Stimulated activated CD8-positive, alpha-beta memory T cell treated with anti-CD3 and anti-CD28 coated beads, Interleukin-4, amount 100 ng/mL, for 1 hour (primary cell): ENCODE results near the gene NLN.
"Not testable (repeated sequence)": the region's sequence is repeated elsewhere in the genome, so short reads cannot be mapped to it uniquely, and the experiment has no call there.

Experiments
- DNase-seq, 2 donors: peaks; one replicate each; pipeline ENCODE4 v3.0.0-alpha.2; 2020; ENCODE audit warnings: low read depth in 2 of 2, low spot score in 1 of 2

Gene NLN

GRCh38 chr5:65732046-65732445, 10.0 kb downstream of the NLN start:
- not testable (repeated sequence) for DNase-seq

GRCh38 chr5:65734196-65734775, 12.3 kb downstream of the NLN start:
- not testable (repeated sequence) for DNase-seq

- no peak for DNase-seq
These were observed 12.9 kb downstream of the NLN start for GRCh38 chr5:65734921-65735320.

GRCh38 chr5:65736011-65736410, 14.0 kb downstream of the NLN start:
- no peak for DNase-seq

GRCh38 chr5:65737842-65738241, 15.8 kb downstream of the NLN start:
- DNase-seq: no peak

GRCh38 chr5:65738305-65738704, 16.3 kb downstream of the NLN start:
- no peak for DNase-seq

- DNase-seq: no peak
These were observed 17.2 kb downstream of the NLN start for GRCh38 chr5:65739162-65739561.

- no peak for DNase-seq
These were observed 20.7 kb downstream of the NLN start for GRCh38 chr5:65742565-65743231.

- DNase-seq: no peak
These were observed 27.3 kb downstream of the NLN start for GRCh38 chr5:65749221-65749844.

GRCh38 chr5:65749956-65750355, 28.0 kb downstream of the NLN start:
- DNase-seq: no peak

GRCh38 chr5:65750938-65751337, 28.9 kb downstream of the NLN start:
- DNase-seq: no peak

GRCh38 chr5:65753189-65753588, 31.2 kb downstream of the NLN start:
- DNase-seq: no peak

- DNase-seq: no peak
These were observed 36.6 kb downstream of the NLN start for GRCh38 chr5:65758546-65759144.

- DNase-seq: peak in 1 of 2 donors; percentile 18
These were observed 38.7 kb downstream of the NLN start for GRCh38 chr5:65760504-65761275.

GRCh38 chr5:65762234-65762633, 40.2 kb downstream of the NLN start:
- no peak for DNase-seq

- DNase-seq: no peak
These were observed 43.6 kb downstream of the NLN start for GRCh38 chr5:65765582-65765981.

GRCh38 chr5:65766175-65766574, 44.2 kb downstream of the NLN start:
- DNase-seq: no peak

- no peak for DNase-seq
These were observed 44.8 kb downstream of the NLN start for GRCh38 chr5:65766781-65767180.

- DNase-seq: no peak
These were observed 45.6 kb downstream of the NLN start for GRCh38 chr5:65767565-65767964.

GRCh38 chr5:65768723-65769346, 46.8 kb downstream of the NLN start:
- no peak for DNase-seq

GRCh38 chr5:65769539-65769938, 47.5 kb downstream of the NLN start:
- no peak for DNase-seq
